Head of caudate nucleus (tissue), 42 donors: ENCODE measurements around the gene SNCA.
A peak's percentile ranks its signal among the peaks of the same experiment; 100 is the strongest.

Source experiments
- DNase-seq, 42 donors: peaks; one replicate each; pipeline versions ENCODE4 v3.0.0 to v3.0.0-alpha.2; 2020 to 2021; ENCODE audit warnings: mixed read lengths in 7 of 42
- intact Hi-C: fragments of 100-400 bp; cut with DNase I; formaldehyde crosslinking; loops from one replicate; pipeline ENCODE4 v1.15.0; 2022

Gene SNCA

DNA sequence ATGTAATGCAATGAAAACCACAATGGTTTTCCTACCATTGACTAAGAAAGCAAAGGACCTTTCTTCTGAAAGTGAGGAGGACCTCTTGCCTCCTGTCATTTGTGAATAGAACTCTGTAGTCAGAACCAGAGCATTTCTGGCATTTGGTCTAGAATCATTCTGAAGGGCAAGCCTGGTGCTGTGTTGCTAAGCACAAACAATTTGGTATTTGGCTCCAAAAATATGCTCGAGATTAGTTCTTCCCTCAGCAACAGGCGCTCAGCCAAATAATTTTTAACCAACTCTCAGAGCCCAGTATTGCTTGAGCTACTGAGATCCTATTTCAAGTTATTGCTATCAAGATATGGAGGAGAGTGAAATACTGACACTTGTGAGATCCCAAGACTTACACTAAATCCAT is 71.0 kb downstream of the SNCA start:
- intact Hi-C loops, result loop anchor here (10.0 kb wide), 1 partner anchor 69 kb away; the partner anchor contains the start of gene SNCA
- DNase-seq, result peak in 2 of 42 donors; percentile 20 to 48

DNA sequence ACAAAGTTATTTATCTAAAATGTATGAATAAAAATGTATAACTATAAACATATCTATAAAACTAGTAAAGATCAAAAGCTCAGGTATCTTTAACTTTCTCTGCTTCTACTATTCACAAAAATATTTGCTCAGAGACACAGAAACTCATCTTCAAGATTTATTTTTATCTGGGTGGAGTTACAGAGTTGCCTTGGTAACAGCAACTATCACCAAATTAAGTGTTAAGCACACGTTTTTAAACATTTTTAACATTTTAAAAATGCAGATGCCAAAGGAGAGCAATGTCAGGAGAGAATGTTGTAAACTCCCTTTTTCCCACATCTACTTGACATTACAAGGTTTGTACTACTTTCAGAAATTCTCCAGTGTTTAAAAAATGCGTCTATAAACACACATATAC is 71.4 kb downstream of the SNCA start:
- intact Hi-C loops, result loop anchor here (10.0 kb wide), 1 partner anchor 69 kb away; the partner anchor contains the start of gene SNCA
- no peak for DNase-seq

DNA sequence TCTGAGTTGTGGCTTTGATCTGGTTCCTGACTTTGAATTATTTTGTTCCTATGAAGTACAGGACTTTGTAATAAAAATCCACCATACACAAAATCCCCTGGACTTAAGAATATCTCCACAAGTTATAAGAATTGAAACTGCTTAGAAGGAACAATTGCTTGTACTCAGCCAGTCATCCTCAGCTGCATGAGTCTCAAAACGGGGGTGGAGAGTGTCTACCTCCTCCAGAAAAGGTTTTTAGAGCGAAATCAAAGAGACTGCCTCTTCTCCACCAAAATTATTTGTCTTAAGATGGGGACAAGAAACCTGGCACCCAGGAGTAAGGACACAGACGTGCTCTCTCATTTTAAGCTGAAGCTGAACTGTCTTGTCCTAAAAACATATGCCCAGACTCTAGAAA is 74.7 kb downstream of the SNCA start:
- intact Hi-C loops, result loop anchor here (10.0 kb wide), 1 partner anchor 72 kb away; the partner anchor contains the start of gene SNCA
- DNase-seq, result peak in 22 of 42 donors; percentile 13 to 76 (median 38)

DNA sequence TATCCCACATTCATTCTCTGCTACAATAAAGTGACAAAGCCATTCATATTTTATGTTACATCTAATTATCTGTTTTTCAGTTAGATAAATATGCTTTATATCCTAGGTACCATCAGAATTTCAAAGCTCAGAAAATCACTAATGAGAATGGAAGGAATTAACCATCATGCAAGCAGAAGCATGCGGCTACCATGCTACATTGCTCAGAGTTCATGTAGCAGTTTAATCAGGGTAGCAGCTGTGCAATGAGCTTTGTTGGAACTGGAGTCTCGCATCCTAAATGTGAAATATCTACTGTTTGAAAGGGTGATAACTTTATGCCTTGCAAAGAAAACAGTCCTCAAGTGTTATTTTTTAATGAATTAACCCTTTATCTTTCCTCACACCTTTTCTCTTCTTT is 77.5 kb downstream of the SNCA start:
- no peak for DNase-seq
- intact Hi-C loops, result no loop called here

DNA sequence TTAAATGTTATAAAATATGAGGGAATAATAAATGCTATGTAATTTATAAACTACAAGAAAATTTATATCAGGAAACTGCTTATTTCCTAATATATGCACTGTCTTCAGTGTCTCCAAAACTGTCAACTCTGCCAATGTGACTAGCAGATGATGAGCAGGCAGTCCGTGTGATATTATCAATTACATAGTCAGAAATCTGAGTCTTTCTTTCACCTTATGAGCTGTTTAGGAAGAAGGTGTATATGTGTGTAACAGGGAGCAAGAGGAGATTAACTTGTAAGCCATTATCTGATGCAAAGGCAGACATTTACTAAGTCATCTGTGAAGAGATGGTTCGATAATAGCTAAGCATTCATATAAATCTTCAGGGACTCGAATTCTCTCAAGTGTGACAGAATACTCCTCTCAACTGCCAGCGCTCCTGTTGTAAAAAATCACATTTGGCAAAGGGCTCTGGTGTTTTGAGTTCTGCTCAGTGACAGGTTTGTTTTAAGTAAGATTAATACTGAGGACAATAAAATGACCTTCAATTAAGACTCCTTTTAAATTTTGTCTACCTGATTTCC is 79.7 kb downstream of the SNCA start:
- DNase-seq, result no peak
- intact Hi-C loops, result no loop called here

DNA sequence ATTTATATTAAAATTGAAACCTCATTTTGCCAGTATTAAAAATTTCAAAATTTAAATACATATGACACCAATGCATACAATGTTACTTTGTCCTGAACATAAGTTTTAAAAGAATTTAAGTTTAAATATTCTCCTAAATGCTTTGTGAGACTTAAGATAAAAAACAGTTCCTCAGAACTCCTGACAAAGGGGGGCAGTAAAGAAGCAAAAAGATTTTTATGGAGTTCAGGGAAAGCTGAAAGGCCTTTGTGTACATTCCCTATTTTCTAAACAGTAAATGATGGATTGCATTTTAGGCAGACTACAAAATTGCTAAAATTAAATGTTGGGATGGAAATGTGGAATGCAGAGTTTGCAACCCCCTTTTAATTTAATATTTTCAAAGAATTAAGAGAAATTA is 81.7 kb downstream of the SNCA start:
- intact Hi-C loops, result no loop called here
- no peak for DNase-seq

DNA sequence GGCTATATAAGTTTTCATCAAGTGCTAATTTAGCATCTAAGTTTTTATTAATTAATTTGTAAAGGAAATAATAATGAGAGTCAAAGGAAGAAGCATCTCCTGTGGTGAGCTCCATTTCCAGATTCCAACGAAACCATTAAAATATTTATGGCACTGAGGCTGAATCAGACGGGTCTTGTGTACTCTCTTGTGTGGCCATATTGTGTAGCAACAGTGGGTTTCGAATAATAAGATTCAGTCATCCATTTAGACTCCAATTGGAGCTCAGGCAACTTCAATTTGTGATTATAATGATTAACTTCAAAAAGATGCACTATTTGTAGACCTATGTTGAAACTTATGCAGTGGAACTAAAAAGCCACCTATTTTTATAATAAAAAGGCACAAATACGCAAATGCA is 82.4 kb downstream of the SNCA start:
- no peak for DNase-seq
- intact Hi-C loops, result no loop called here

DNA sequence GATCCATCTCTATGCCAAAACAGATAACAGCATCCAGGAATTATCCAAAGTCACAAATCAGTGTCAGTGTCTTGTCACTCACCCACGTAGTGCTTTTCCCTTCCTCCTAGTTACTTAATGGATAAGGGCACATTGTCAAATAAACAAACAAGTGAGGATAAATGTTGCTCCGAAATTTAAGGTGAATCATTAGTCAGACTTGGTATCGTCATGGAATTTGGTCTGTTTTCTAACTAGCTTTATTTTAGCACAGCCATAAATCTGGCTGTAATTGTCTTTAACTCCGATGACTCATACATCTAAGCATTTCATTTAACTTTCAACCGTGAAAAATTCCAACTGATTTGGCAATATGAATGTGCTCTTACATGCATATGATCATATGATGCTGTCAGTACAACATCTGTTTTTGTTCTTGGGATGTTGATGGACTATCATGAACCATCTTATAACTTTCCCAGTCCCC is 83.3 kb downstream of the SNCA start:
- no peak for DNase-seq
- intact Hi-C loops, result no loop called here

DNA sequence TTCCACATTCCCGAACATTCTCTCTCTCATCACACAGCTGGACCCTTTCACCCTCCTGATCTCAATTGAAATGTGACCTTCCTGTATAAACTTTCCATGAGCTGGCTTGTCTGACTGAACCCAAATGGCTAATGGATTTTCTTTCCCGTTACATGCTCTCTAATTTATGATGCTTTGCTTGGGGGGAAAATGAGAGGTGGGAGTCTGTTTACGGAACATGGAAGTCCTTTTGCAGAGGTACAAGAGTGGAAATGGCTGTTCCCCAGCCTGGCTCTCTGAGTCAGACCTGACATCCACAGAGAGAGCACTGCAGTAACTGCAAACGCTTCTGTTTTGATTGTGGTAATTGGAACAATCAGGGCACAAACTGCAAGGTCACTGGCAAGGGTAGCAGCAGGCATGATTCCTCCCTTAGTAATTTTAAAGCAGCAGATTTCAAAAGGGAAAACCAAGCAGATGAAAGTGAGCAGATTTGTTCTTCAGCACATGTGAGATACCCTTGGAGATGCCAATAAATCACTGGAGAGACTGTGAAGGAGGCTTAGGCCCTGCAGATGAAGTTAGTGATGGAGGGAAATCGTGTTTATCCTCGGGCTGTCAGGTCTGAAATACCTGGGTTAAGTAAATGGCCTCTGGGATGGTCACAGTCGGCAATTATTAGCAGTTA is 83.9 kb downstream of the SNCA start:
- DNase-seq, result peak in 6 of 42 donors; percentile 7 to 41 (median 22)
- intact Hi-C loops, result no loop called here

DNA sequence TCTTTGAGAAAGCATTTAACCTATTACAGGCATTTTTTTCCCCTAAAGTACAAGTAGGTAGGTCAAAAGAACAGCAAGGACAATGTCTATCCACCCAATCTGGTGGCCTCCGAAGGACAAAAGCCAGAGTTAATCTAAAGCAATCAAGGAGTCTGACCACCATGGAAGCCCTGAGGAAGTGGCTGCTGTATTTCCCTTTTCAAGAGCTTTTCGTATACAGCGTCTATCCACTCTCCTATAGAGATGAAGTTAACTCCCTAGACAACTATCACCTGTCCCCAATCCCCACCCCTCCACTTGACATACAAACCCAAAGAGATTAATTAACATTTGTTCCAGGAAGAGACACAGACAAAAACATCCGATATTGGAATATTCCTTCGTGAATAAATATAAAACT is 85.5 kb downstream of the SNCA start:
- no peak for DNase-seq
- intact Hi-C loops, result no loop called here

DNA sequence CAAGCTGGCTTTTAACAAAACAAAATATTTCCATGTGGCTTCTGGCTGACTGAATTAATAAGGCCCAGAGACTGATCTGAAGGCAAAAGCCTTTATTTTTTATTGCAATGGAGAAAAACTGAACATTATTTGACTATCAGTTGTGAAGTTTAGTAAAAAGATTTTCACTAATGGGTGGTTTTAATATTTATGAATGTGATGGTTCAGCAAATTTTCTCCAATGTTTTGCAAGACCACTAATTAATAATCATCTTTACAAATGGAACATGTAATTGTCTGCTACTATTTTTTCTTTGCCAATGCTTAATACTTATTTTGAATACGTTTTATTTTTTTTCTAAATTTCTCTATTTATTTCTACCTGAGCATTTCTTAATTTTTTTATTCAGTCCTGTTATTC is 90.6 kb downstream of the SNCA start:
- intact Hi-C loops, result no loop called here
- DNase-seq, result no peak

DNA sequence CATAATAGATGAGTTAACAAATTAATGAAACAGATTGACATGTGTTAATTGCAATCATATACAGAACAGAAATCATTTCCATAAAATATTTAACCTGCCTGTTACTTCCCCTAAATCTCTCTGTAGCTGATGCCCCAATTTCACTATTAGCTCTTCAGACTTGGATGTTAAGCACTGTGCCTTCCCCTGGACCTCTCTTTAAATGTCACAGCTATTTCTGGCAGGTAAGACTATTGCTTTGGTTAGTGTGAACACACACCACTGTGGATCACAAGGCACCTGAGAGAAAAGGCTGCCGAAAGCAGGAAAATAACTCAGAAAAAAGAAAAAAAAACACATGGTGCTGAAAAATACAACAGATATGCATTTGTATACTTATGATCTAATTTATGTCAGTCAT is 91.3 kb downstream of the SNCA start:
- intact Hi-C loops, result no loop called here

DNA sequence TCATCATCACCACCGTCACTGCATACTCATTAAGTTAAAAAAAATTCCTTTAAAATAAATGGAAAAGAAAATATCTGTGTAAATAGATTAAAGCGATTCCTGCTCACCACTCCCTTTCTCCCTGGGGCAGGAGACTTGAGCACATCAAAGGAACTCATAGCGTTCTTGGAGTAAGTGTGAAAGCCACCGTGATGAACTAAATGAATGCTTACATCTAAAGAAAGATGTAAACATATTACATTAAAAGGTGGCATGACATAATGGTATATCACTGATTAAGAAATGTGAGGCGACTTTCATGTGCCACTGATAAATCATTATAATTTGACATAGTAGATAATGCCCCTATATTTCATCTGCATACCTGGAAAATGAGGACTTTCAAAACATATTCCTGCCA is 92.0 kb downstream of the SNCA start:
- DNase-seq, result no peak
- intact Hi-C loops, result no loop called here

More for the DNA sequence above, 91.3 kb downstream of the SNCA start:
- DNase-seq, result no peak

DNA sequence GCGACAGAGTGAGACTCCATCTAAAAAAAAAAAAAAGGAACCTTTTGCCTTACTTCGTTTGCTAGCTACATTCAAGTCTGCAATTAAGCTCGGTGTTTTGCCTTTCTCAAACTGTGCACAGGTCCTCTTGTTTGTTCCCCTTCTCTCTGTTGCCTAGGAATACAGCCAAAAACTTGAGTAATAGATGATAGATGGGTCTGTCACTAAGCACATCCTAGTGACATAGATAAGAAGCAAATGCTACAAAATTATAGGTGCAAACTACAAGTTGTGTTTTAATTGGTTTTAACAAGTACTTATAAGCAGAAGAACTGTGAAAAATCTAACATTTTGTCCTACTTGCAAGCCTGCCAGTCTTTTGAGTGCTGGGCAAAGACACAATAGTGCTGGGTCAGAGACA is 95.2 kb downstream of the SNCA start:
- no peak for DNase-seq
- intact Hi-C loops, result no loop called here

DNA sequence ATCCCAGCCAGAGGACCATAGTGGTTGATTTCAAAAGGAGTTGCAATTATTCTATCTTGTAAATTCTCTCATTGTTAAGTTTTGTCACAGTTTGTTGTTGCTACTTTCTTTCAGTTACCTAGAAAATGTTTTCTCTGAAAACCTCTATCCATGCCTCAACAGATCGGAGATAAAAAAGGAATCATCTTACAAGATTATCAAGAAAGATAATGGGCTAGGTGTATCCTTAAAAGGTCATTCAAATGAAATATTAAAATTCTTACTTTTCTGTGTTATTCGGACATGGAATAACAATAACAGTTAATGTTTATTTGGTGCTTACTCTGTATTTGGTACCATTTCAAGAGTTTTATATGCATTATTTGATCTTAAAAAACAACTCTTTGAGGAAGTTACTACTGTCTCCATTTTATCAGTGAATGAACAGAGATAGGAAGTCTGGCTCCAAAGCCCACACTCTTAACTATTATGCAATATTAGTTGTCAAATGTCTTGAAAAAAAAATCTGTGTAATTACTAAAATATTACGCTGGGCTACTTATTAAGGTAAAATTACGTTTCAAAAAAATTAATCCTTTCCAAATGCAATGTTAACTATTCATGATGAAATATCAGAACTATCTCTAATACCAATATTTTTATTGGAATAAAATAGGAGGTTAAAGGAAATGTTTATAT is 97.5 kb downstream of the SNCA start:
- intact Hi-C loops, result no loop called here

DNA sequence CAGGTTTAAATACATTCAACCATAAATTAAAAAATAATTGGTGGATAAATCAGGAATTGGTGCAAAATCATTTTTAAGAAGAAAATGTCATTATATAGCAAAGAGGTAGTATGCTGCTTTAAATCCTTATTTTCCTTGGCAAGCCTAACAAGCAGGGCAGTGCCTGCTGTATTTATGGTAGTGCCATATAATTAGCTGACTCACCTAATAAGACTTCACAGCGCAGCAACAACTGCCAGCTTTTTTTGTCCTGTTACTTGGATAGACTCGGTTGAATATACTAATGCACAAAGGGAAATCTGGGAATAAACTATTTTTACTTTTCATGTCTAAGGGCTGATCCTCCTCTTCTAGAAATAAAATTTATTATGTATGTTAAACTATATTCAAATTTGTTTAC is 99.1 kb downstream of the SNCA start:
- intact Hi-C loops, result no loop called here
- DNase-seq, result no peak

More for the DNA sequence above, 97.5 kb downstream of the SNCA start:
- DNase-seq, result no peak

DNA sequence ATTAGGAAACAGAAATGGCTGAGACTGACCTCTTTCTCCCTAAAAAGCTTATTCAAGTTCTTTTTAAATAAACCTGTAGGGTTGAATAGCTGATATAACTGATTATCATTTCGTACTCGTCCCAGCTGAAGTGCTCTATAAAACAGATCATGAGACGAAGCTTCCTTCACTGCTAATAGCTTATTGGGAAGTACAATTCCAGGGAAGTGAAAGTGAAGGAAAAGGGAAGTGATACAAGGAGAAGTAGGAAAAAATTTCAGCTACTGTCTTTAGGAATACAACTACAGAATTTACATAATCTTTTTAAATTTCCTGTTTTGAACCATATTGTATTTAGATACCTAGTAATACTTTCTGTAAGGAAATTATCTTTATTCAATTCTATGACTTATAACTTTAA is 103.0 kb downstream of the SNCA start:
- intact Hi-C loops, result no loop called here
- DNase-seq, result no peak

DNA sequence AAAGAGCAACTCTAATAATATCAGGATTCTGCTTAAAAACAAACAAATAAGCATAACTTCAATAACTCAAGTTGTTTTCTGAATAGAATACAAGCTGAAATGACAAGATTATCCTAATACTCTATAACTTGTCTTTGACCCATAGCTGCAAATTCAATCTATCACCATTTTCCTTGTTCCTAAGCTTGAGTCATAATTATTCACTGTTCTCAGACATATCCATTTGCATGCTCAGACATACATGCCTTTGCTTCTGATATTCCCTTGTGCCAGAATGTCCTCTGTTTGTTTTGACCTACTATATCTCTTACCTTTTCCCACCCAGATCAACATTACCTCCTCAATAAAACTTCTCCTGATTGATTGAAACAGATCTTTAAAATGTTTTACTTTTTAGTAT is 109.7 kb downstream of the SNCA start:
- no peak for DNase-seq
- intact Hi-C loops, result no loop called here

DNA sequence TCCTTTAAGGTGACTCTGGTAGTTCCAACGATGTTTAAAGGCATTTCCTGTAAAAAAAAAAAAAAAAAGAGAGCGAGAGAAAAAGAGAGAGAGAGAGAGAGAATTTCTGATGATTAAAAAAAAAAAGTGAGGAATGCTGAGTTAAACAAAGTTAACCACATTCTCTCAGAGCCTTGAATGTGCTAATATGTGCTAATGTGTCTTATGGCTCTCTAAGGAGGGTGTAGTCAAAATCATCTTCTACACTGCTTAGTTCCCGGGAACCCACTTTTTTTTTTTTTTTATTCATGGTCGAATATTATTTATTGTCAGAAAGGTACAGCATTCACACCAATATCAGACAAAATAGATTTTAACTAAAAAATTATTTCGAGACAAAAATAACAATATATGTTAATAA is 111.7 kb downstream of the SNCA start:
- intact Hi-C loops, result no loop called here
- DNase-seq, result no peak

DNA sequence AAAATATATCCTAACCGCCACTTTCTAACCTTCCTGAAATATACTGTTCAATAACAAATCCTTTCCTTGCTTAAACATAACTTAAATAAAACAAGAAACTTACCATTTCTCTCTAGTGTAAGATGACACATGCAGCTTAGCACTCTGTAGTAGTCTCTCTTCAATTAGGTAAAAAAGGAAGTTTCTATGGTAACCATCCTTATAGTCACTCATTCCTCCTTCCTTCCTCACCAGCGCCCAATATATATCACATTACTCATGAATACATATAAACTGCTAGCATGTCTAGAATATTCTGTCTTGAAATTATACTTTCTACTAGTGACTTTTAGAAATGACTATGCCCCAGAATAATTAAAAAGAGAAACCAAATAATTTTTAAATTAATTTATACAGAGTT is 112.2 kb downstream of the SNCA start:
- DNase-seq, result no peak
- intact Hi-C loops, result no loop called here

DNA sequence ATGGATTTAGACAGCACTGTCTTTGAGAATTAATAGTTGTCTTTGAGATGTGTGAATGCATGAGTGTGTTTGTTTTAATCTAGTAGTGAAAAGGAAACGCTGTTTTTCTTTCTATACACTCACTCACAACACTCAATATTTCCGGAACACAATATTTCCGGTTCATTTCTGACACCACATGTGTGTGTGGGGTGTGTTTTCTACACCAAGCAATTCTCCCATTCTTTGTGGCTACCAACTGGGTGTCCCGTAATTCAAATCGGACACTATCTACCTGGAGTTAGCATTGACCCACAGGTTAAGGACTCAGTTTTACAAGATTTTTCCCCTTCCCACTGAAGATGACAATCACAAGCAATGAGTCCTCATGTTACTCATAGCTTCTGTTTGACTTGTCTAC is 113.9 kb downstream of the SNCA start:
- intact Hi-C loops, result no loop called here
- DNase-seq, result no peak
